HepG2 (cell line): ENCODE results near the gene ST6GALNAC6. TPM values are rescaled to one million over a fixed set of nuclear protein-coding genes. Genes with fewer than 3 reads are reported as not detected.

Experiments used
- ATAC-seq: fragments of 200-7000 bp; cut with Tn5 transposase; 3 replicates; pipeline ENCODE4 v1.9.1; 2020; ENCODE audit warnings: mild to moderate bottlenecking, moderate library complexity
- BruUV-seq: library from RNA; stranded (reverse); fragments of 400-500 nt; replicated peaks from 2 replicates; lab custom pipeline; 2021; lab: Mats Ljungman, UMichigan
- CTCF ChIA-PET: fragments of 300-600 bp; formaldehyde crosslinking; extraction: SDS; loops from one replicate; lab custom pipeline; 2021; ENCODE audit warnings: low total read pairs, inconsistent platforms, low intra/inter-chr PET ratio; lab: Yijun Ruan, JAX
- POLR2A ChIA-PET: fragments of 350-600 bp; sonication (Branson Sonifier 250); formaldehyde crosslinking; loops from one replicate; lab custom pipeline; 2020; ENCODE audit warnings: antibody characterized with exemption, inconsistent platforms; lab: Yijun Ruan, JAX
- DNase-seq: peaks from one replicate; pipeline ENCODE4 v3.0.0-alpha.2; 2015; ENCODE audit warnings: low spot score
- FAIRE-seq: peaks from 3 replicates; lab custom pipeline; 2011; peaks lifted over from hg19 to GRCh38; lab: Jason Lieb, UNC
- H2AFZ ChIP-seq: one replicate; pipeline ENCODE4 v1.6.1; 2011; ENCODE audit warnings: low read length, inconsistent platforms
- H3K27ac ChIP-seq: fragments of 300-600 bp; 3 replicates; pipeline ENCODE4 v1.8.0; 2011; ENCODE audit warnings: mixed run types, mild to moderate bottlenecking, mixed read lengths, low read length, inconsistent platforms; ENCODE audit not compliant: insufficient read depth; ENCODE audit errors: extremely low read length
- H3K27me3 ChIP-seq, 2 experiments: fragments of 200-600 bp in 1 of 2; 2 replicates in 1 of 2; 3 replicates in 1 of 2; pipeline versions ENCODE4 v1.6.0 to v1.8.0; 2011; ENCODE audit warnings: low read length in 2 of 2, mild to moderate bottlenecking in 2 of 2, moderate library complexity in 2 of 2, inconsistent platforms in 1 of 2; ENCODE audit not compliant: insufficient read depth in 2 of 2, control insufficient read depth in 1 of 2
- H3K36me3 ChIP-seq, 2 experiments: fragments of 200-600 bp in 1 of 2; replicated peaks in 1 of 2; 2 replicates in 1 of 2; 3 replicates in 1 of 2; pipeline versions ENCODE4 v1.5.1 to v1.8.0; 2011; ENCODE audit warnings: low read length in 2 of 2, inconsistent platforms in 1 of 2; ENCODE audit not compliant: insufficient read depth in 2 of 2, control insufficient read depth in 1 of 2
- H3K4me1 ChIP-seq: 2 replicates; pipeline ENCODE4 v1.5.1; 2012; ENCODE audit warnings: low read length, inconsistent platforms; ENCODE audit not compliant: insufficient read depth
- H3K4me2 ChIP-seq: 2 replicates; pipeline ENCODE4 v1.6.0; 2011; ENCODE audit warnings: low read depth, low read length, inconsistent platforms
- H3K4me3 ChIP-seq, 3 experiments: fragments of 200-600 bp in 1 of 3; sonication (generic), shearing (Covaris generic) in 1 of 3; replicated peaks in 1 of 3; 2 replicates each; pipeline ENCODE4 v1.5.1; 2011 to 2016; ENCODE audit warnings: low read length in 3 of 3, inconsistent platforms in 2 of 3, low read depth in 2 of 3, mild to moderate bottlenecking in 2 of 3, control low read depth in 1 of 3, mixed read lengths in 1 of 3; ENCODE audit not compliant: insufficient read depth in 1 of 3
- H3K79me2 ChIP-seq: one replicate; pipeline ENCODE4 v1.6.1; 2011; ENCODE audit warnings: low read length, inconsistent platforms; ENCODE audit not compliant: insufficient read depth
- H3K9ac ChIP-seq: 2 replicates; pipeline ENCODE4 v1.6.0; 2011; ENCODE audit warnings: mild to moderate bottlenecking, low read depth, low read length, inconsistent platforms; ENCODE audit not compliant: insufficient read depth
- H3K9me3 ChIP-seq: 2 replicates; pipeline ENCODE4 v1.5.1; 2012; ENCODE audit warnings: mild to moderate bottlenecking, low read length
- H4K20me1 ChIP-seq: 2 replicates; pipeline ENCODE4 v1.6.0; 2011; ENCODE audit warnings: inconsistent platforms, mild to moderate bottlenecking, low read length, moderate library complexity; ENCODE audit not compliant: insufficient read depth
- AGO2 ChIP-seq: fragments of 200-400 bp; formaldehyde crosslinking; optimal IDR thresholded peaks from 2 replicates; pipeline ENCODE3; 2017; ENCODE audit warnings: mild to moderate bottlenecking, low read depth, low read length, moderate library complexity
- CHD2 ChIP-seq: IDR thresholded peaks from 2 replicates; pipeline ENCODE4 v1.6.1; 2011; ENCODE audit warnings: low read depth, low read length, improper control_type of control experiment
- CREB1 ChIP-seq, 2 experiments: fragments of 450-650 bp in 1 of 2; IDR thresholded peaks; 2 replicates each; pipeline ENCODE4 v1.6.1; 2016 to 2017; ENCODE audit warnings: control low read depth in 1 of 2, mild to moderate bottlenecking in 1 of 2, missing compliant biosample characterization in 1 of 2, missing genetic modification characterization in 1 of 2
- ETV6 ChIP-seq: sonication (generic); formaldehyde crosslinking; conservative IDR thresholded peaks from 2 replicates; pipeline ENCODE4 v1.4.0; 2020; ENCODE audit warnings: missing genetic modification reagents
- HHEX ChIP-seq: IDR thresholded peaks from 2 replicates; pipeline ENCODE4 v1.6.1; 2016; ENCODE audit warnings: control low read depth
- MBD4 ChIP-seq: IDR thresholded peaks from 2 replicates; pipeline ENCODE4 v1.6.1; 2012; ENCODE audit warnings: low read length, inconsistent platforms, borderline replicate concordance
- POLR2G ChIP-seq: fragments of 200-400 bp; formaldehyde crosslinking; IDR thresholded peaks from 2 replicates; pipeline ENCODE4 v1.6.1; 2018; ENCODE audit warnings: mild to moderate bottlenecking, low read depth, low read length, moderate library complexity
- ZFP91 ChIP-seq: sonication (generic); formaldehyde crosslinking; IDR thresholded peaks from 2 replicates; pipeline ENCODE4 v1.9.0; 2022; ENCODE audit warnings: missing genetic modification reagents, mild to moderate bottlenecking, borderline replicate concordance
- ZNF124 ChIP-seq: sonication (generic); formaldehyde crosslinking; IDR thresholded peaks from 2 replicates; pipeline ENCODE4 v1.4.0; 2020; ENCODE audit warnings: missing genetic modification reagents
- ZNF512 ChIP-seq: sonication (generic); formaldehyde crosslinking; IDR thresholded peaks from 2 replicates; pipeline ENCODE4 v1.4.0; 2020; ENCODE audit warnings: mild to moderate bottlenecking, missing genetic modification reagents
- WGBS: methylation state at CpG from one replicate; pipeline ENCODE4 v1.1.6; 2017; ENCODE audit warnings: low lambda C conversion rate; 5-methylcytosine and 5-hydroxymethylcytosine counted together
- in situ Hi-C: cut with HindIII; loops from 2 replicates; pipeline ENCODE4 v1.10.0; 2017; ENCODE audit warnings: low pct_unique_long_range_greater_than_20kb; ENCODE audit not compliant: extremely low pct_ligation_motif_present
- intact Hi-C: fragments of 100-400 bp; cut with micrococcal nuclease; formaldehyde crosslinking; loops from one replicate; pipeline ENCODE4 v1.10.0; 2022; ENCODE audit not compliant: unreplicated experiment
- polyA plus RNA-seq, 8 experiments: library from polyadenylated mRNA; depleted of rRNA in 3 of 8; stranded (reverse) in 7 of 8; unstranded in 1 of 8; fragments of >200 nt; fragmentation: Illumina TruSeq in 4 of 8; extraction: Trizol in 4 of 8; gene quantifications; 2 replicates each; pipeline versions ENCODE4 v1.2.1 to v1.2.3, GENCODE V29; 2011 to 2016; ENCODE audit warnings: low read depth in 4 of 8, missing spikeins in 1 of 8, mixed read lengths in 1 of 8; ENCODE audit not compliant: insufficient read depth in 1 of 8
- total RNA-seq, 5 experiments: library from RNA; depleted of rRNA; stranded (reverse); fragments of >200 nt; fragmentation: Illumina TruSeq; extraction: Trizol; gene quantifications; 2 replicates each; pipeline ENCODE4 v1.2.3, GENCODE V29; 2016; ENCODE audit warnings: low read depth in 1 of 5

ST6GALNAC6 gene
- total and polyA plus RNA-seq, 2 of the 13 experiments (the other 11 are each of a cell fraction or from before 2014, with no cell fraction given) = 18.5 to 65.4 TPM

- no peak overlapping the region for H2AFZ ChIP-seq
- H3K9me3 ChIP-seq = no peaks in the 10 kb centered on the region
- H4K20me1 ChIP-seq = no peaks in the 10 kb centered on the region
- 86% methylated on average over 12 of the region's 12 CpGs for WGBS
- H3K36me3 ChIP-seq = peaks cover 1 to 7% of the 10 kb centered on the region in 2 experiments; a peak in 3 of 5 replicates
- ChIA-PET POLR2A (interaction anchor here (1.3 to 4.5 kb wide), 2 partner anchors 9 to 10 kb away, joined by 3 to 78 read pairs; partner anchors contain the start of gene ST6GALNAC4), CTCF (no interaction called here)
- ATAC-seq (no peak), DNase-seq (no peak), FAIRE-seq (no peak)
- no peak overlapping the region for H3K9ac ChIP-seq
- no peak overlapping the region for H3K27ac ChIP-seq
- BruUV-seq = no TSS peak
- no peak overlapping the region for H3K4me2 ChIP-seq
- peaks cover 36% of the 10 kb centered on the region for H3K4me1 ChIP-seq
- no peaks in the 10 kb centered on the region for H3K27me3 ChIP-seq
- H3K79me2 ChIP-seq = no peaks in the 10 kb centered on the region
- intact Hi-C loops (no loop called here), in situ Hi-C loops (no loop called here)
- TF ChIP-seq POLR2G (0 out of 2 replicates have a peak, but pooled peaks have one; percentile 12), AGO2 (peak; percentile 23), ETV6 (CRISPR knock-in tag) (no peak)
- H3K4me3 ChIP-seq = no peak overlapping the region
These were observed 6.4 kb upstream of the ST6GALNAC6 start for GRCh38 chr9:127905788-127906191.

GRCh38 chr9:127905004-127905728, 5.8 kb upstream of the ST6GALNAC6 start:
- BruUV-seq = TSS peak; percentile 54
- Histone ChIP-seq H3K4me1 (peaks cover 41% of the 10 kb centered on the region), H3K4me3 (peak overlapping the region in 1 of 3 experiments; percentile 62; a peak in 1 of 6 replicates), H4K20me1 (no peaks in the 10 kb centered on the region), H3K9ac (peak overlapping the region; percentile 39; the same call in 1 of the 2 replicates), H2AFZ (no peak overlapping the region), H3K36me3 (peaks cover 1 to 4% of the 10 kb centered on the region in 2 experiments; a peak in 2 of 5 replicates), H3K9me3 (no peaks in the 10 kb centered on the region), H3K27me3 (no peaks in the 10 kb centered on the region), H3K79me2 (no peaks in the 10 kb centered on the region), H3K27ac (no peak overlapping the region), H3K4me2 (peak overlapping the region; percentile 74)
- in situ Hi-C loops (no loop called here), intact Hi-C loops (no loop called here)
- CTCF ChIA-PET = no interaction called here
- FAIRE-seq = no peak
- POLR2A ChIA-PET = interaction anchor here (1.3 to 4.5 kb wide), 3 partner anchors 8 to 11 kb away, joined by 3 to 78 read pairs (median 7); partner anchors contain the start of gene ST6GALNAC4
- DNase-seq = no peak
- peak; percentile 21 for ATAC-seq
- 50% methylated on average over 3 of the region's 5 CpGs for WGBS
- TF ChIP-seq CHD2 (no peak), CREB1 (IDR thresholded peaks at IDR 0.05) (no peak), CREB1 (CRISPR knock-in tag; IDR thresholded peaks at IDR 0.05) (no peak), MBD4 (no peak), HHEX (CRISPR knock-in tag) (no peak), ZFP91 (CRISPR knock-in tag) (0 out of 2 replicates have a peak, but pooled peaks have one; percentile 20), ZNF512 (no peak), ZNF124 (no peak)
